Dendritic cell treated with granulocyte-macrophage colony-stimulating factor and Interleukin-4, amounts not matched to agents 40 ng/mL and 50 ng/mL, for 4 days (primary cell): ENCODE measurements around the gene DLL4.

Source experiments
- H3K27ac Mint-ChIP-seq: one replicate; pipeline ENCODE4 v1.8.0; 2022; ENCODE audit warnings: mild to moderate bottlenecking, mixed read lengths
- H3K27me3 Mint-ChIP-seq: one replicate; pipeline ENCODE4 v1.8.0; 2022; ENCODE audit warnings: mild to moderate bottlenecking, mixed read lengths
- H3K36me3 Mint-ChIP-seq: one replicate; pipeline ENCODE4 v1.8.0; 2022; ENCODE audit warnings: low read depth, mixed read lengths
- H3K4me1 Mint-ChIP-seq: one replicate; pipeline ENCODE4 v1.8.0; 2022; ENCODE audit warnings: low read depth, mixed read lengths
- H3K4me3 Mint-ChIP-seq: one replicate; pipeline ENCODE4 v1.8.0; 2022; ENCODE audit warnings: mild to moderate bottlenecking, moderate library complexity, mixed read lengths
- H3K9me3 Mint-ChIP-seq: one replicate; pipeline ENCODE4 v1.8.0; 2022; ENCODE audit warnings: mixed read lengths
- intact Hi-C: fragments of 100-400 bp; cut with micrococcal nuclease; formaldehyde crosslinking; loops from one replicate; pipeline ENCODE4 v1.15.0; 2022

The DLL4 gene

GRCh38 chr15:40927495-40927872 lies 1.7 kb upstream of the DLL4 start:
- H3K4me1 Mint-ChIP-seq: peaks cover 61% of the 10 kb centered on the region
- H3K4me3 Mint-ChIP-seq: peak overlapping the region; percentile 44
- H3K27ac Mint-ChIP-seq: no peak overlapping the region

GRCh38 chr15:40927873-40928806 lies 1.0 kb upstream of the DLL4 start:
- H3K27ac Mint-ChIP-seq: no peak overlapping the region
- intact Hi-C loops: no loop called here
- peaks cover 68% of the 10 kb centered on the region for H3K4me1 Mint-ChIP-seq
- peaks cover 97% of the 10 kb centered on the region for H3K27me3 Mint-ChIP-seq
- no peaks in the 10 kb centered on the region for H3K36me3 Mint-ChIP-seq
- no peaks in the 10 kb centered on the region for H3K9me3 Mint-ChIP-seq
- peak overlapping the region; percentile 44 for H3K4me3 Mint-ChIP-seq

More at GRCh38 chr15:40927495-40927872, 1.7 kb upstream of the DLL4 start:
- Mint-ChIP-seq H3K36me3 (no peaks in the 10 kb centered on the region), H3K9me3 (no peaks in the 10 kb centered on the region), H3K27me3 (peaks cover 97% of the 10 kb centered on the region)
- intact Hi-C loops: no loop called here

DNA sequence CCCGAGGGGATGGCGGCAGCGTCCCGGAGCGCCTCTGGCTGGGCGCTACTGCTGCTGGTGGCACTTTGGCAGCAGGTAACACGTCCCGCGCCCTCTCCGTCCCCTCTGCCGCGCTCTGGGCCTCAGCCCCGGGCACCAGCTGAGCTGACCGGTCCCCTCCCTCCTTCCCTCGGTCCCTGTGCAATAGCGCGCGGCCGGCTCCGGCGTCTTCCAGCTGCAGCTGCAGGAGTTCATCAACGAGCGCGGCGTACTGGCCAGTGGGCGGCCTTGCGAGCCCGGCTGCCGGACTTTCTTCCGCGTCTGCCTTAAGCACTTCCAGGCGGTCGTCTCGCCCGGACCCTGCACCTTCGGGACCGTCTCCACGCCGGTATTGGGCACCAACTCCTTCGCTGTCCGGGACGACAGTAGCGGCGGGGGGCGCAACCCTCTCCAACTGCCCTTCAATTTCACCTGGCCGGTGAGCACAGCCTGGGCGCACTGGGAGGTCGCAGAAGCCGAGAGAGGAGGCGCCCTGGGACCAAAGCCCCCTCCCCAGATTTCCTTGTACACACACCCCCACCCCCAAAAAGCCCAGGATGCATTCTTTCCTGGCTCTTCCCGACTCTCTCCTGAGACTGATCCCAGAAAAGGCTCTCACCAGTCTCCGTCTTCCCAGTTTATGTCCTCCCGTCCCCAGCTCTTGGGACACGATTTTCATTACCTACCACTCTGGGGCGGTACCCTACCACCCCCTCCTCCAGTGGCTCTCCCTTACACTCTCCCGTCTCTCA lies 705 bp downstream of the DLL4 start:
- Mint-ChIP-seq H3K4me1 (peaks cover 74% of the 10 kb centered on the region), H3K27me3 (peaks cover 86% of the 10 kb centered on the region), H3K27ac (no peak overlapping the region), H3K4me3 (peak overlapping the region; percentile 69), H3K9me3 (no peaks in the 10 kb centered on the region), H3K36me3 (no peaks in the 10 kb centered on the region)
- intact Hi-C loops: no loop called here

GRCh38 chr15:40930430-40931299 lies 1.5 kb downstream of the DLL4 start:
- H3K36me3 Mint-ChIP-seq: no peaks in the 10 kb centered on the region
- H3K27me3 Mint-ChIP-seq: peaks cover 79% of the 10 kb centered on the region
- intact Hi-C loops: no loop called here
- peak overlapping the region; percentile 69 for H3K4me3 Mint-ChIP-seq
- no peaks in the 10 kb centered on the region for H3K9me3 Mint-ChIP-seq
- peaks cover 69% of the 10 kb centered on the region for H3K4me1 Mint-ChIP-seq
- H3K27ac Mint-ChIP-seq: no peak overlapping the region

DNA sequence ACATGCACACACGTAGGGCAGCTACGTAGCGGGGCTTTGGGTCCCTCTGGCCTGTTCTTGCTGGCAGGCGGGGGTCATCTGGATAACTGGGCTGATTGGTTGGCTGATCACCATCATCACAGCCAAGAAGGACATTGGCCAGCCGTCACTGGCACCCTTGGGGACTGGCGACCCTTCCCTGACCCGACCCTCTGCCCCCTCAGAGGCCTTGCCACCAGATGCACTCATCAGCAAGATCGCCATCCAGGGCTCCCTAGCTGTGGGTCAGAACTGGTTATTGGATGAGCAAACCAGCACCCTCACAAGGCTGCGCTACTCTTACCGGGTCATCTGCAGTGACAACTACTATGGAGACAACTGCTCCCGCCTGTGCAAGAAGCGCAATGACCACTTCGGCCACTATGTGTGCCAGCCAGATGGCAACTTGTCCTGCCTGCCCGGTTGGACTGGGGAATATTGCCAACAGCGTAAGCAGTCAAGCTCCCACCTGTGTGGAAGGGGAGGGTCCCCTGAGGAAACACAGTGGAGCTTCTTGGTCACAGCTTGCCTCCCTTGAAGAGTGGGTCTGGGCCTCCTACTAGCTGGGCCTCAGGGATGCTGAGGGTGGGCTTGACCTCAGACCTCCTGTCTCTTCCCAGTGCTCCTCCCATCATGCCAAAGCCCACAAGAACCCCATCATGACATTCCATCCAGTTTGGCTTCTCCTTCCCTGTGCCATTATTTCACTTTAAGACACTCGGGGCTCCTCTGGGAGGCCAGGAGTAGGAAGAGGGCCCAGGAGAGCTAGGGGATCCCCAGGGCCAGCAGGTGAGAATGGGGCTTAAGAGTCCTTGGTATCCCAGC lies 2.4 kb downstream of the DLL4 start:
- Mint-ChIP-seq H3K4me3 (no peak overlapping the region), H3K27me3 (peaks cover 73% of the 10 kb centered on the region), H3K36me3 (no peaks in the 10 kb centered on the region), H3K27ac (no peak overlapping the region), H3K9me3 (no peaks in the 10 kb centered on the region), H3K4me1 (peaks cover 61% of the 10 kb centered on the region)
- intact Hi-C loops: no loop called here

- H3K4me1 Mint-ChIP-seq: peaks cover 55% of the 10 kb centered on the region
- no peaks in the 10 kb centered on the region for H3K9me3 Mint-ChIP-seq
- H3K27ac Mint-ChIP-seq: no peak overlapping the region
- peaks cover 67% of the 10 kb centered on the region for H3K27me3 Mint-ChIP-seq
- no peak overlapping the region for H3K4me3 Mint-ChIP-seq
- H3K36me3 Mint-ChIP-seq: no peaks in the 10 kb centered on the region
- intact Hi-C loops: no loop called here
These were observed 3.0 kb downstream of the DLL4 start for GRCh38 chr15:40932156-40932555.

DNA sequence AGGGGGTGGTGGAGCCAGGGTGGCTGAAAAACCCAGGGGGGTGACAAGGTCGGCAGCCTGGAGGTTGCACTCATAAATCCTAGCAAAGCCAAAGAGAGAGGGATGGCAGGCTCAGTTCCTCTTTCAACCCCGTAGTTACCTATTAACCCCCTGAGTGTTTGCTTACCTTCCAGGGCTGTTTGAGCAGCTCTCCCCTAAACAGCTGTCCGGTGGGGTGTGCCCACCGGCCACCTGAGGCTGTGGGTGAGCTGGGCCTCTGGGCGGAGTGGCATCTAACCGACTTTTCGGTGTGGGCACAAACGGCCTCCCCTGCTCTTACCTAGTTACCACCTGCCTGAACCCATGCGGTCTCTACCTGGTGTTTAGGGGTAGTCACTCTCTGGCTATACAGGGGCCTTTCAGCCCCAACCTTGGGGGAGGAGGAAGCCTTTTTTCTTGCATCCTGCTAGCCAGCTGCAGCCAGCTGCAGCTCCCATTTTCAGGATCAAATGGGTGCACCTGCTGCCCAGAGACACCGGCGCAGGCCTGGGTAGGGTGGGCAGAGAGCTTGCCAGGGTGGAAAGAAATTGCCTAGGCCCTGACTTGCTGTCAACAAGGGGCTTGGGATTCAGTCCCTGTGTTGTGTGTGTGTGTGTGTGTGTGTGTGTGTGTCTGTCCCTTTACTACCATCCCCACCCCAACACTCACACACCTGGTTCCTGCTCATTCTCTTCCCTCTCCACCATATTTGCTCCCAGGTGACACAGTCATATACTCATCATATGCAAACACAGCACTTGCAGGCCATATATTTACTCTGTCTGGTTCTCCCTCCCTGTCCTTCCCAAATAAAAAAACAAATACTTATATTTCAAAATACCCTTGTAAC lies 3.7 kb downstream of the DLL4 start:
- no peaks in the 10 kb centered on the region for H3K36me3 Mint-ChIP-seq
- intact Hi-C loops: no loop called here
- H3K4me1 Mint-ChIP-seq: peaks cover 50% of the 10 kb centered on the region
- no peaks in the 10 kb centered on the region for H3K9me3 Mint-ChIP-seq
- H3K27me3 Mint-ChIP-seq: peaks cover 62% of the 10 kb centered on the region
- no peak overlapping the region for H3K27ac Mint-ChIP-seq
- no peak overlapping the region for H3K4me3 Mint-ChIP-seq

DNA sequence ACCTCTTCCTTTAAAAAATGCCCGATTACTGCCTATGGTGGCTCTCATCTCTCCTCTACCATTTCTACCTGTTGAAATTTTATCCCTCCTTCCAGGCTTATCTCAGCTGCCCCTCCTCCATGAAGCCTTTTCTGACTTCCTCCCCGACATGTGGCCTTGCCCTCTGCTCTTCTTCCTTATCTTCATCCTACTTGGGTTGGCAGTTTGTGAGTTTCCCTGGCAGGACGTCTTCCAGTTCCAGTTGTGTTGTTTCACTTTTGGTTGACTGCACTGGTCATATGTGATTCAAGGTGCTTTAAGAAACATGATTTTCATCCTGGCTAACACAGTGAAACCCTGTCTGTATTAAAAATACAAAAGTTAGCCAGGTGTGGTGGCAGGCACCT lies 4.4 kb downstream of the DLL4 start:
- intact Hi-C loops: no loop called here
- Mint-ChIP-seq H3K27me3 (peaks cover 57% of the 10 kb centered on the region), H3K4me3 (no peak overlapping the region), H3K9me3 (no peaks in the 10 kb centered on the region), H3K27ac (no peak overlapping the region), H3K36me3 (no peaks in the 10 kb centered on the region), H3K4me1 (peaks cover 48% of the 10 kb centered on the region)

DNA sequence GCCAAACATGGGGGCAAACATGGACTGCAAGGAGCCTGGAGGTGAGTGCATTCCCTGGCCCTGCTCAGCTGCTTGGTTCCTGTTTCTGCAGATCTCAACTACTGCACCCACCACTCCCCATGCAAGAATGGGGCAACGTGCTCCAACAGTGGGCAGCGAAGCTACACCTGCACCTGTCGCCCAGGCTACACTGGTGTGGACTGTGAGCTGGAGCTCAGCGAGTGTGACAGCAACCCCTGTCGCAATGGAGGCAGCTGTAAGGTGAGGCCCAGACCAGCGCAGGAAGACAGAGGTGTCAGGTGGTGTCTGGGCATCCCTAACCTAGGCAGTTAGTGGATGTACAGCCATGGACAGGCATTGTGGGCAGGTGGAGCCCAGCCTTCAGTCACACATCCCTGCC lies 5.3 kb downstream of the DLL4 start:
- Mint-ChIP-seq H3K27ac (no peak overlapping the region), H3K36me3 (no peaks in the 10 kb centered on the region), H3K4me3 (no peak overlapping the region), H3K9me3 (no peaks in the 10 kb centered on the region), H3K4me1 (peaks cover 44% of the 10 kb centered on the region), H3K27me3 (peaks cover 47% of the 10 kb centered on the region)
- intact Hi-C loops: no loop called here

DNA sequence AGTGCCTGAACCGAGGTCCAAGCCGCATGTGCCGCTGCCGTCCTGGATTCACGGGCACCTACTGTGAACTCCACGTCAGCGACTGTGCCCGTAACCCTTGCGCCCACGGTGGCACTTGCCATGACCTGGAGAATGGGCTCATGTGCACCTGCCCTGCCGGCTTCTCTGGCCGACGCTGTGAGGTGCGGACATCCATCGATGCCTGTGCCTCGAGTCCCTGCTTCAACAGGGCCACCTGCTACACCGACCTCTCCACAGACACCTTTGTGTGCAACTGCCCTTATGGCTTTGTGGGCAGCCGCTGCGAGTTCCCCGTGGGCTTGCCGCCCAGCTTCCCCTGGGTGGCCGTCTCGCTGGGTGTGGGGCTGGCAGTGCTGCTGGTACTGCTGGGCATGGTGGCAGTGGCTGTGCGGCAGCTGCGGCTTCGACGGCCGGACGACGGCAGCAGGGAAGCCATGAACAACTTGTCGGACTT lies 7.1 kb downstream of the DLL4 start:
- Mint-ChIP-seq H3K4me3 (no peak overlapping the region), H3K9me3 (no peaks in the 10 kb centered on the region), H3K4me1 (peaks cover 44% of the 10 kb centered on the region), H3K36me3 (no peaks in the 10 kb centered on the region), H3K27ac (no peak overlapping the region), H3K27me3 (peaks cover 29% of the 10 kb centered on the region)
- intact Hi-C loops: no loop called here

DNA sequence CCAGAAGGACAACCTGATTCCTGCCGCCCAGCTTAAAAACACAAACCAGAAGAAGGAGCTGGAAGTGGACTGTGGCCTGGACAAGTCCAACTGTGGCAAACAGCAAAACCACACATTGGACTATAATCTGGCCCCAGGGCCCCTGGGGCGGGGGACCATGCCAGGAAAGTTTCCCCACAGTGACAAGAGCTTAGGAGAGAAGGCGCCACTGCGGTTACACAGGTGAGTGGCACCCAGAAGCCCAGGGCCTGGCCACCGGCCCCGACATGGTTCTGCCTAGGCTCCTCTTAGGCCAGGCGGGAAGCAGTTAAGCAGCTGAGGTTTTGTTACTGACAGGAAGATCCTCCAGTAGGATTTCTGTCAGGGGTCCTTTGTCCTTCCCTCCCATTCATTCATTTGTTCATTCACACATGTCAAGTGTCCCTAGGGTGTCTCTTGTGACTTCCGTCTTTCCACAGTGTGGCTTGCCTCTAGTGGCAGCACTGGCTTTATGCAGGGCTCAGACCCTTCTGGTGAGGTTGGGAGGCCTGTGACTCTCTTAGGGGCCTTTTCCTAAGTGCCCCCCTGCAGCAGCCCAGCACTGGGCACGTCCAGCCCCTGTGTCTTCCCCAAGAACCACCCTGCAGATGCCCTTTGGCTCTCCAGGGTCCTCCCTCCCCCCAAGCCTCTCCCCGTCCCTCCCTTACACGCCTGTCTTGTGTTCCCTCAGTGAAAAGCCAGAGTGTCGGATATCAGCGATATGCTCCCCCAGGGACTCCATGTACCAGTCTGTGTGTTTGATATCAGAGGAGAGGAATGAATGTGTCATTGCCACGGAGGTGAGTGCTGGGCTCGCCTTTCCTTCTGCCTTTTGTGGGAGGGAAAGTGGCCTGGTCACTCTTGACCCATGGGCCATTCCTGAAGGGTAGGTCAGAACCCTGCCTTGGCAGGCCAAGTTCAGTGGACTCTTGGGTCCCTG lies 7.8 kb downstream of the DLL4 start:
- Mint-ChIP-seq H3K4me1 (peaks cover 46% of the 10 kb centered on the region), H3K4me3 (no peak overlapping the region), H3K27ac (no peak overlapping the region), H3K27me3 (peaks cover 22% of the 10 kb centered on the region), H3K9me3 (no peaks in the 10 kb centered on the region), H3K36me3 (no peaks in the 10 kb centered on the region)
- intact Hi-C loops: no loop called here
